NCI-H1436 (cell line): ENCODE data around the gene S1PR2.
"Not testable (repeated sequence)": the region's sequence is repeated elsewhere in the genome, so short reads cannot be mapped to it uniquely, and the experiment has no call there.

Experiments
- DNase-seq: peaks from one replicate; lab custom pipeline; 2025; lab: John Stamatoyannopoulos, UW

The S1PR2 gene

DNA sequence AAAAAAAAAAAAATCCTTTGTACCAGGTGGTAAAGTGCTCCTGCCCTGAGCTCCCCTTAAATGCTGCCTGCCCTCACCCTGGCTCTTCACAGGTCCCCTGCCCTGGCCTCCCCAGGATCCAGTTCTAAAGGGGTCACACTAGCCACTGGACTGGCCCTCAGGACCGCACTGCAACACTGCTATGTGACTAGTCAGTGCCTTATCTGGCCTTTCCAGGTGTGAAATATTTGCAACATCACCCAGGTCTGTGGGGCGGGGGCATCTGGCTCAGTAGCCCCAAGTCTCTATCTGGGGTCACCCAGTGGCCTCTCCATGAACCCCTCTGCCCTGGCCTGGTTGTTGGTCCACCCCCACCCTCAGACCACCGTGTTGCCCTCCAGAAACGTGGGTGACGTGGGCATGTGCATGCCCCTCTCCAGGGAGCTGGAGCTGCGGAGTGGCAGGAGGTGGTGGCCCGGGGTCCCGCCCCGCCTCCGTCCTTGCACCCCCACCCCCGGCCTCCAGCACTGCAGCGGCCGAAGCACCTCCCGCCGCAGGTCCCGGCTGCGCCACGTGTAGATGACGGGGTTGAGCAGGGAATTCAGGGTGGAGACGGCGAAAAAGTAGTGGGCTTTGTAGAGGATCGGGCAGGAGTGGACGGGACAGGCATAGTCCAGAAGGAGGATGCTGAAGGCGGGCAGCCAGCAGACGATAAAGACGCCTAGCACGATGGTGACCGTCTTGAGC, 7.5 kb downstream of the S1PR2 start:
- no peak for DNase-seq

DNA sequence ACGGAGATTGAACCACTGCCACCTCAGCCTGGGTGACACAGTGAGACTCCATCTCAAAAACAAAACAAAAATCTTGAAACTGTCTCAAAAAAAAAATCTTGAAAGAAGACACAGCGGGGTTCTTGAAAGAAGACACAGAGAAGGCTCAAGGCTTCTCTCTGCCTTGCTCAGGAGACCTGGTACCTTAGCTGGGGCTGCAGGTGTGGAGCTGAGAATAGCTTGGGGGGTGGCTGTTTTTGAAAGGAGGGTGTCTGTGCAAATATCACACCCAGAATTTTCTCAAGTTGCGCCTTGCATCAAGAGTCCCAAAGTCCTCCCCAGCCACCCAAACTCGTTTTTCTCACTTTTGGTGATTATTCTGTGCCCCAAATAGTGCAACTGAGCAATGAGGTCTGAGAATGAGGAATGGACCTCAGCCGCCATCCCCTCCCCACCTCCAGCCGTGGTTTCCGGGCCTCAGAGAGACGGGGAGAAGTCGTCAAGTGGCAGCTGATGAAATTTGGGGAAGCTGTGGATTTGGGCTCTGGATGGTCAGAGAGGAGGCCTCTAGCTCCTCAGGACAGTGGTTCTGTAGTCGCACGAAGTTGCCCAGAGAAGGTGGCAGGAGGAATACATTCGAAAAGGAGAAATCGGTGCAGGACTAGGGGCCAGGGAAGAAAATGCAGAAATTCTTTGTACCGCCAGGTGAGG, 8.8 kb downstream of the S1PR2 start:
- no peak for DNase-seq

DNA sequence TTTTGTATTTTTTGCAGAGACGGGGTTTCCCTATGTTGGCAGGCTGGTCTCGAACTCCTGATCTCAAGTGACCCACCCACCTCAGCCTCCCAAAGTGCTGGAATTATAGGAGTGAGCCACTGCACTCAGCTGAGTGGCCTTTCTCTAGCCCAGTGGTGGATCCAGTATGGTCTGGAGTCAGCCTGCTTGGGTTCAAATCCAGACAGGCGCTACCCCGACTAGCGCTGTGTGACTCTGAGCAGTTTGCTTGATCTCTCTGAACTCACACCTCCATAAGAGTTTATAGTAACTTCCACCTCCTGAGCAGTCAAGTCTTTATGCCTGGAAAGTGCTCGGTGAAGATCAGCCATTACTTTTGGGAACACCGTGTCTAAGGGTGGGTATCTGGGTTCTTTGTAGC, 10.4 kb downstream of the S1PR2 start:
- no peak for DNase-seq

DNA sequence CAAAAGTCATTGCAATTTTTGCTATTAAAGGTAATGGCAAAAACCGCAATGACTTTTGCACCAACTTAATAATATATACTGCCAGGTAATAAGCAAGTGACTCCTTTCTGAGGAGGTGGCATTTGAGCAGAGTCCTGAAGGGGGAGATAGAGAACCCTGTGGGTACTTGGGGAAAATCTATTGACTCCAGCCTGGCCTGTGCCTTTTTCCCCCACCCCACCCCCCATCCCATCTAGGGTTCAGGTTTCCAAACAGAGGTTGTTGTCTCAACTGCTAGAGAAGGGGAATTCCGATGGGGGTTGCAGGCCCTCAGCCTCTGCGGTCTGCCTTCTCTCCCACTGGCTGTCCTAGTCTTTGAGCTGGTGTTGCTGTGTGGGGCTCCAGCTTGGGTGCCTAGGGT, 11.5 kb downstream of the S1PR2 start:
- DNase-seq = peak; percentile 30

DNA sequence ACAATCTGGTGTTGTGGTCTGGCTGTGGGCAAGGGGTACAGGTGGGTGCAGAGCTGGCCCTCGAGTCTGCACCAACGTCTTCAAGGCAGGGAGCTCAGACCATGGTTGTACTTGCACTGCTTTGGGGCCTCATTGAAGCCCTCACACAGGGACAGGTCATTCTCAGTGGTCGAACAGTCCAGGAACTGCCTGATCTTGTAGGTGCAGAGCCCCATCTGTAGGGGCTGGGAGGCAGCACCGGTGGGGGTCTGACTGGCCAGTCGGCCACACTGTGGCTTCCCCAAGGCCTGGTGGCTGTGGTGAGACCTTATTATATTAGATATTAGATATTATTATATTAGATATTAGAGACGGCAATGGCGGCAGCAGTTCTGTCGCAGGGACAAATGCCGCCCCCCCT, 14.0 kb downstream of the S1PR2 start:
- DNase-seq = no peak

DNA sequence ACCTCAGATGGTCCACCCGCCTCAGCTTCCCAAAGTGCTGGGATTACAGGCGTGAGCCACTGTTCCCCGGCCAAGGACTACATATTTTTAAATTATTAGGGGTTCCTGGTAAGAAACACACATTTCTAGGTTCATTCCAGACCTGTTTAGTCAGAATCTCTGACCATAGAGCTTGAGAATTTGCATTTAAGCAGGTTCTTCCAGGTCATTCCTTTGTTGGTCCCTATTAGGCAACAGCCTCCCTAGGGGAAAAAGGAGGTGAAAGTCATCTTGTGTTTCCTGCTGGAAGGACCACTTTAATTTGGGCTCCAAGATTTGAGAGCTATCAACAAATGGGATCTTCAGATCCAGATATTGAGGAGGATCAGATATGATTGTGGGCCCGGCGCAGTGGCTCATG, 16.3 kb downstream of the S1PR2 start:
- no peak for DNase-seq

DNA sequence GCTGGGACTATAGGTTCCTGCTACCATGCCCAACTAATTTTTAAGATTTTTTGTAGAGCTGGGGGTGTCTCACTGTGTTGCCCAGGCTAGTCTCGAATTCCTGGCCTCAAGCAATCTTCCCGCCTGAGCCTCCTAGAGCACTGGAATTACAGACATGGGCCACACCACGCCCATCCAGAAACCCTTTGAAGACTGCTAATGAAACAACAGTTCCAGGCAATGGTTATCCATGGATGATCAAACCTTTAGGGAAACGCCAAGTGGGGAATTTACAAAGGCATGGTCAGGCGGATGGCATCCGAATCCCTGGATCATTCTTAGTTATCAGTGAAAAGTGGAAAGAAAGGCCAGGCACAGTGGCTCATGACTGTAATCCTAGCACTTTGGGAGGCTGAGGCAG, 19.4 kb downstream of the S1PR2 start:
- DNase-seq = no peak

DNA sequence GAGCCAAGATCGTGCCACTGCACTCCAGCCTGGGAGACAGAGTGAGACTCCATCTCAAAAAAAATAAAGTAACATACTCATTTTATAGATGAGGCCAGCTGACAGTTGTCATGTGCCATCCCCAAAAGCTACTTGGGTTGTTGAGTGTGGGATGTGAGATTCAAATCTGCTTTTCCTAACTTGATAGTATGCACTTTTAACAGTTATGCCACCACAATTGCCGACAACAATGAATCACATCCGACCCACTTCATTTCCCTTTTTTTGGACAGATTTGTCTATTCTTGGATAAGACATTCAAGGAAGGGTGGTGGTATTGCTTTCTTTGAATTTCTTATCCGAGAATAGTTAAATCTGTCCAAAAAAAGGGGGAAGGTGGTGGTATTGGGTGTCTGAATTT, 20.1 kb downstream of the S1PR2 start:
- DNase-seq = no peak

DNA sequence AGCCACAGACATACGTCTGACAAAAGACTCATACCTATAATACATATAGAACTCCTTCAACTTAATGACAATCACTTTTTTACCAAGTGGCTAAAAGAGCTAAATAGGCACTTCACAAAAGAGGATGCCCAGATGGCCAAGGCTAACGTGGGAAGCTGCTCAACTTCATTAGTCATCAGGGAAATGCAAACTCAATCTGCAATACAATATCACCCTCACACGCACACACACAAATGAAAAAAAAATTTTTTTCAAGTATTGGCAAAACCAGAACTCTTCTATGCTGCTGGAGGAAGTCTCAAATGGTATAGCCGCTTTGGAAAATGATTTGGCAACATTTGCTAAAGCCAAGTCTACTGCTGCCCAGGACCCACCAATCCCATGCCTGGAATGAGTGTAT, 21.8 kb downstream of the S1PR2 start:
- DNase-seq = no peak

DNA sequence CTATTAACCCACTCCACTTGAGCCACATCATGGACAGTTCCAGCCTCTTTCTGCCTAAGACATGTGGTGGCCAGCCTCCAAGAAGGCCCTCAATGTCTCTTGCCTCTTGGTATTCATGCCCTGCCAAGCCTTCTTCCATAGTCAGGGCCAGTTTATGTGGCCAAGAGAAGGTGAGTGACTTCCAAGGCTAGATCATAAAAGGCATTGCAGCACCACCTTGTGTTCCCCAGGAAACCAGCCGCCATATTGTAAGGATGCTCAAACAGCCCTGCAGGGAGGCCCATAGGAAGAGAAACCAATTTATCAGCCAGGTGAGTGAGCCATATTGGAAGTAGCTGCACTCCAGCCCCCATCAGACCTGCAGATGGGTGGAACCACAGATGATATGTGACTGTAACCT, 24.1 kb downstream of the S1PR2 start:
- no peak for DNase-seq

DNA sequence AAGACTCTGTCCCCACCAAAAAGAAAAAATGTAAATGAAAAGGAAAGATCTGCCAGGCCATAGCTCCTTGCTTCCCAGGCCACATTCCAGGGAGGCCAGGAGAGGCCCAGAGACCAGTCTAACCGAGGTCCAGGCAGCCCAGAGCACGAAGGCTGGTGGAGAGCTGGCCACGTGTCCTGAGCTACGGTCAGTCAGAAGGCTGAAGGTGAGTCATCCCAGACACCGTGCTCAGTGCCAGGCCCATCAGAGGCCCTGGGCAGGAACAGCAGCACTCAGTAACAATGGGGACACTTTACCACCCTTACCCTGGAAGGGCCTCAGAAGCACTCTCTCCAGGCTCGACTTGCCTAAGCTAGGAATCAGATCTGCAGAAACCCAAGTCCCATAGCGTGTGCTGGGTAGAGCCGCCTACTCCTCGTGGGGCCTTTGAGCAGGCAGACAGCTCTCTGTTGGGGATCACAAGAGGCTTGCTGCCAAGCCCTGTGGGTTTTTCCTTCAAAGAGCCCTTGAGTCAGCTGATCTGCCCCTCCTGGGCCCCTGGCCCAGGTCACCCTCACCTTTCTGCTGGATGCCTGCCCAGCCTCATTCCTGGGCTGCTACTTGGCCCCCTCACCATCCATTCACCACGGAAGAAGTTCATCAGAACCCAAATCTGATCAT, 24.8 kb downstream of the S1PR2 start:
- no peak for DNase-seq

DNA sequence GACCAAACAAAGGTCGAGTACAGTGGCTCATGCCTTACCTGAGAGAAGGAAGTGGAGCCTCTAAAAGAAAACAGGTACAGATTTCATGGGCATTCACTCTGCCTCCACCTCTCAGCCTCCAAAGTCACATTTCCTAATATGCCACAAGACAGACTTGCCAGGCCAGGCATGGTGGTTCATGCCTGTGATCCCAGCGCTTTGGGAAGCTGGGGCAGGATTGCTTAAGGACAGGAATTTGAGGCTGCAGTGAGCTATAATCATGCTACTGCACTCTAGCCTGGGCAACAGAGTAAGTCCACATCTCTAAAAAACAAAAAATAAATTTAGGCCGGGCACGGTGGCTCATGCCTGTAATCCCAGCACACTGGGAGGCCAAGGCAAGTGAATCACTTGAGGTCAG, 25.5 kb downstream of the S1PR2 start:
- DNase-seq = no peak

DNA sequence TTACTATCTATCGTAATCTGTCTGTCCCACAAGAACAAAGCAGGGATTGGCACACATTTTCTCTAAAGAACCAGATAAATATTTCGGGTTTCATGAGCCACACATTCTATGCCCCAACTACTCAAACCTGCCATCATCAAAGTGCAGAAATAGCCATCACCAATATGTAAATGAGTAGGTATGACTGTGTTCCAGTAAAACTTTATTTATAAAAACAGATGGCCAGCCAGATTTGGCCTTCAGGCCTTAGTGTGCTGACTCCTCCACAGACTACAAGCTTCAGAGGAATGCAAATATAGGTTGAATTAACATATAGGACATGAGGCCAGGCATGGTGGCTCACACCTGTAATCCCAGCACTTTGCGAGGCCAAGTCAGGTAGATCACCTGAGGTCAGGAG, 27.4 kb downstream of the S1PR2 start:
- DNase-seq = no peak

DNA sequence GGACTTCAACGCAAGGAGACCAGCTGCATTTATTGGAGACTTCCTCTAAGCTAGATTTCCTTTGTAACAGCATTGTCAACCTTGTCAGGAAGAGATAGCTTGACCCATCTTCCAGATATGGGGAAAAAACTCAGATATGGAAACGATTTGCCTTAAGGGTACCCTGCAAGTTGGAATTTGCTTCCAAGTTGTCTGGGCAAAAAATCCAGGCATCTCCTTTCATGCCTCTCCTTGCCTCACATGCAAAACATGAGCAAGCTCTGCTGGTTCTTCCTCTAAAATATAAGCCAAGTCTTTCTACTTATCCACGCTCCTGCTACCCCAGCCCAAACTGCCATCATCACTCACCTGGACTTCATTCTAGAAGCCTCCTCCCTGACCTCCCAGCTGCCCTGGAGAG, 30.0 kb downstream of the S1PR2 start:
- DNase-seq = no peak

DNA sequence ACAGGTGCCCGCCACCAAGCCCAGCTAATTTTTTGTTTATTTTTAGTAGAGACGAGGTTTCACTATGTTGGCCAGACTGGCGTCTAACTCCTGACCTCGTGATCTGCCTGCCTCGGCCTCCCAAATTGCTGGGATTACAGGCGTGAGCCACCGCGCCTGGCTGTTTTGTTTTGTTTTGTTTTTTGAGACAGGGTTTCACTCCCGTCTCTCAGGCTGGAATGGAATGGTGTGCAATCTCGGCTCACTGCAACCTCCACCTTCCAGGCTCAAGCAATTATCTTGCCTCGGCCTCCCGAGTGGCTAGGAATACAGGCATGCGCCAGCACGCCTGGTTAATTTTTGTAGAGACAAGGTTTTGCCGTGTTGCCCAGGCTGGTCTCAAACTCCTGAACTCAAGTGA, 31.0 kb downstream of the S1PR2 start:
- DNase-seq = not testable (repeated sequence)

DNA sequence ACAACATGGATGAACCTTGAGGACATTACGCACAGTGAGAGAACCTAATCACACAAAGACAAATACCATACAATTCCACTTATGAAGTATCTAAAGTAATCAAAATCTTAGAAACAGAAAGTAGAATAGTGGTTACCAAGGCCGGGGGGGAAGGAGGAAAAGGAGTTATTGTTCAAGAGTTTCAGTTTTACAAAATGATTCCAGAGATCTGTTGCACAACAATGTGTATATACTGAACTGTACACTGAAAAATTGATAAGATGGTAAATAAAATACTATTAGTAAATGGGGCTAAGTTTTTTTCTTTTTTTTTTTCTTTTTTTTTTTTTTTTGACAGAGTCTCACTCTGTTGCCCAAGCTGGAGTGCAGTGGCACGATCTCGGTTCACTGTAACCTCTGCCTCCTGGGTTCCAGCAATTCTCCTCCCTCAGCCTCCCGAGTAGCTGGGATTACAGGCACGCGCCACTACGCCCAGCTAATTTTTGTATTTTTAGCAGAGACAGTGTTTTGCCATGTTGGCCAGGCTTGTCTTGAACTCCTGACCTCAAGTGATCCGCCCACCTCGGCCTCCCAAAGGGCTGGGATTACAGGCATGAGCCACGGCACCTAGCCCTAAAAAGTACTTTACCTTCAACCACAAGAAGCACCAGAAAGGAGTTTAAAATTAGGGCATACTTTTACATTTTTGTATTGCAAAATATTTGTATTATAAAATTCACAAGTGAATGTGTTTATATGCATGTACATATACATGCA, 32.1 kb downstream of the S1PR2 start:
- DNase-seq = not testable (repeated sequence)

DNA sequence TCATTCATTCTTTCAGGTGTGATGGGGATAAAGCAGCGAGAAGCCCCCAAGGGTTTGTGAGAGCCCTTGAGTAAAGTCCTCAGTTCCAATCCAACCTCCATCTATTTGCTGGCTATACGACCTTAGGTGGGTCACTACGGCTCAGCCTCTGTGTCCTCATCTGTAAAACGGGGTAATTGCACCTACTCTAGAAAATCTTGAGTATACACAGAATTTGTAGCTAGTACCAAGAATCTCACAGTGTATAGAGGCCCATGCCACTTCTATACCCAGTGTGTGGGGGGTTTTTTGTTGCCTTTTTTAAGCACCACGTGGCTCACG, 36.0 kb downstream of the S1PR2 start:
- DNase-seq = no peak

DNA sequence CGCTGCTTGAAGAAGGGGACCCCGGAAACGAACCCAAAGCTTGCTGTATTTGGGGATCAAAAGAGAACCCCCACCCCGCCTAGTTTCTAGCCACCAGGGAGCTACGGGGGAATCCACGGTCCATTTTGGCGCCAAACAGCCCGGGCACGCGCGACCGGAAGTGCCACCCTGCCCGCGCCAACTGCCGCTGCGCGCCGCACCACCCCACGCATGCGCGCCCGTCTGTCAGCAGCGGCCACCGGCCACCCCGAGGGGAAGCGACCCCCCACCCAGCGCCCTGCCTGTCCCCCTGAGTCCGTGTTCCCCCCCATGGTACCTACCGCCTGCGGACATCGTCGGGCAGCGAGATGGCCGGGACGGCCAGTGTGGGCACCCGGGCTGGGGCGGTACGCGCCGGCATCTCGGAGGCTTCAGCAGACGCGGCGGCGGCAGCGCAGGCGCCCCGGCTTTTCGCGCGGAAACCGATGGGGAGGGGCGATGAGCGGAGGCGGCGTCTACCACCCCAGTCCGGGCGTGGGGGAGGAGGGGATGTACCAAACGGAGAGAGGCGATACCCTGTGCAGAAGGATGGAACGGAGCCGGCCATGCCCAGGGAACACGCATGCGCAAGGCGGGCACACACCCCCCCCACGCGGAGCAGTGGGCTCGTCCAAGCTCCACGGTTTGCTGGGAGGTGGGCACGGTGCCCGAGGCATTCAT, 36.5 kb downstream of the S1PR2 start, which contains the start of gene DNMT1:
Gene DNMT1 (minus strand): TSS at position 454 of the 699 bp plus-strand sequence. CDS start 54 bp downstream, at position 400.
- peak; percentile 95 for DNase-seq

DNA sequence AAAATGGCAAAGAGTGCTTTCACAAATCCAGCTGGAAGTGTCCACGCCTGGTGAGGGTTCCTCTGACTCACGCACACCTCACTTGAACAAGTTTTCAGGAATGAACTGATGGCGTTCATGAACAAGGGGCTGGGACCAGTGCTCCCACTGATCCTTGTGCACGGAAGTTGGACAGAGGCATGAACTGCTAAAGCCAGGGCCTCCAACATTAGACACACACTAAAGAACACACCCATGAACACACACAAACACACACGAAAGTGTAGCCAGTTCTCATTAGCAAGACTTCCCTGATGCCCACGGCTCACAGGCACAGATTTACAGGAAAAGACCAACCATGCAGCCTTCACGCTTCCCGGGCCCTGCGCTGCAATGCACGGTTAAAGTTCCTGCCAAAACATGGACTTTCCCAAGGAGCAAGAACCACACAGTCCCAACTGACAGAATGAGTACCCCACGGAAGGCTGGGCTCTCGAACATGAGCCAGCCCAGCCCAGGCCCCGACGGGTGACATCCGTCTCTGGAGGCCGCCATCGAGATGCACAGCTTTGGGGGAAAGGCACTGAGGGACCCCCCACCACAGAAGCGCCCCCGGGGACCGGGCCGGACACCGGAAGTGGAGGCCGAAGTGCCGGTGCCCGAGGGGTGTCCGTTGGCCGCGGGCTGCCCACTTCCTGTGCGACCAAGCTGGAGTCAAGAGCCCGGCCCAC, 37.2 kb downstream of the S1PR2 start:
- no peak for DNase-seq

DNA sequence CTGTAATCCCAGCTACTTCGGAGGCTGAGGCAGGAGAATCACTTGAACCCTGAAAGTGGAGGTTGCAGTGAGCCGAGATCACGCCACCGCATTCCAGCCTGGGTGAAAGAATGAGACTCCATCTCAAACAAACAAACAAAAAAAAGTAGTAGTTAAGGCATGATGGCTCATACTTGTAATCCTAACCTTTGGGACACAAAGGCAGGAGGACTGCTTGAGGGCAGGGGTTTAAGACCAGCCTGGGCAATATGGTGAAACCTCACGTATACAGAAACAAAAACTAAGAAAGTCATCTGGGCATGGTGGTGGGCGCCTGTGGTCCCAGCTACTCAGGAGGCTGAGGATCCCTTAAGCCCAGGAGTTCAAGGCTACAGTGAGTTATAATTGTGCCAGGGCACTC, 38.2 kb downstream of the S1PR2 start:
- DNase-seq = no peak

DNA sequence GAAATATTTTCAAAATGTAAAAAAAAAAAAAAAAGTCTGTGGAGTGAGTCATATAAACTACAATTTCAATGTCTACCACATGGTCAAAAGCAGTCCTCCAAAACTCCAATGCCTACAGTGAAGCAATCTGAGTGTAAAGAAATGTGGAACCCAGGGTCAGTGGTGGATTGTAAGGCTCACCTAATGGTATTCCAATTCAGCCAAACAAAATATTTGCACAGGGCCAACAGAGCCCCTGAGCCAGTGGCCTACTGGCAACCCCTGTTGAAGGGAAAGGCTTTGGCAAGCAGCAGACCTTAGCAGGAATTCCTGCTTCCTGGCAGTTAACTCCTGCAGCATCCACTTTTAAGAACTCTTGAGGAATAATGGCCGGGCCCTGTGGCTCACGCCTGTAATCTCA, 39.8 kb downstream of the S1PR2 start:
- no peak for DNase-seq
